SH-SY5Y (cell line): ENCODE results near the gene PSMG1.

Source experiments
- GATA2 ChIP-seq: IDR thresholded peaks from 2 replicates; pipeline ENCODE4 v1.6.1; 2011; ENCODE audit warnings: mild to moderate bottlenecking, low read depth, low read length
- GATA3 ChIP-seq: IDR thresholded peaks from 2 replicates; pipeline ENCODE4 v1.6.1; 2011; ENCODE audit warnings: low read depth, mild to moderate bottlenecking, low read length, moderate library complexity

GRCh38 chr21:39134288-39134810, 48.9 kb downstream of the PSMG1 start:
- TF ChIP-seq GATA2 (no peak), GATA3 (no peak)
